ENCODE data around the gene USP47.

The USP47 gene

DNA sequence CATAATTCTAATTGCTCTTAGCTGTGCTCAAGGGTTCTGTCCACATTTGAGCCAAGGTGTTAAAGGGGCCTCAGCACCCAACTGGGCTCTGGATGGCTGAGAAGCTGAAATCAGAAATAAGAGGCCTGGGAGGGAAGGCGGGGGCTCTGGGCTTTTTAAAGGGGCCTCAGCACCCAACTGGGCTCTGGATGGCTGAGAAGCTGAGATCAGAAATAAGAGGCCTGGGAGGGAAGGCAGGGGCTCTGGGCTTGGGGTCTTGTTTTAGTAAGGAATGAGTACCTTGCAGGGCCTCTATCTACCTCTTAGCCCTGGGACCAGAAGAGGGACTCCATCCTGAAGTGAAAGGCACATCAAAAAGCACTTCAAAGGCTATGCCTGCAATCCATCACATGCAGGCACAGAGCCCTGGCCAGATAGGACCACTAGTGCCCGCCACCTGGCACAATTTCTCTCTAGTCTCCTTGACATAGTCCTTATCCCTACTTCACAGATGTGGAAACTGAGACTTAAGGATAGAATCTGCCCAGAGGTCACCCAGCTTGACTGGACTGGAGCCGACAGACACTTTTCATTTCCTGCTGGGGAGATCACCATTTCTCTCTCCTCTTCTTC is 131.1 kb downstream of the USP47 start:
- Histone ChIP-seq H3K9me3 (no peaks in the 10 kb centered on the region), H3K4me1 (no peaks in the 10 kb centered on the region), H3K36me3 (replicated peaks) (no peaks in the 10 kb centered on the region), H3K27me3 (ENCODE audit: low read depth) (no peaks in the 10 kb centered on the region), H3K4me3 (no peak overlapping the region)
- in situ Hi-C loops (cut with MboI; ENCODE audit: low sequenced_read_pairs) = no loop called here
- DNase-seq (ENCODE audit: low spot score in 2 of 2) = no peak

DNA sequence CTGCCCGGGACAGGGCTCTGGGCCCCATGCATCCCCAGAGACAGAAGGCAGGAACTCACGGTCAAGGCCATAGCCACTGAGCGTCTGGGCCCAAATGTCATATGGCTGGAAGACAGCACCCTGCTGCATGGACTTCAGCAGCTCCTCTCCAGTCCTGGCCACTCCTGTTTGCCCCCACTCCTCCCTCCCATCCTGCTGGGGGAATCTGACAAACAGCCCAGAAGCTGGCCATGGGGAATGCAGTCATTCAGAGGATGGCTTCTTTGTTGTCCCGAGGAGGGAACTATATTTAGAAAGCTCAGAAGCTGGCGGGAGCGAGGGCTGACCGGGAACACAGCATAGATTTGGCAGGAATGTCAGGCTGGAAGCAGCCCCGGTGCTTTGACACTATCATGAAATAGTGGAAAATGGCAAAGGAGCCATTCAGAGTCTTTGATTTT is 131.6 kb downstream of the USP47 start:
- Histone ChIP-seq H3K27me3 (ENCODE audit: low read depth) (no peaks in the 10 kb centered on the region), H3K4me3 (no peak overlapping the region), H3K36me3 (replicated peaks) (no peaks in the 10 kb centered on the region), H3K9me3 (no peaks in the 10 kb centered on the region), H3K4me1 (no peaks in the 10 kb centered on the region)
- in situ Hi-C loops (cut with MboI; ENCODE audit: low sequenced_read_pairs) = no loop called here
- DNase-seq (ENCODE audit: low spot score in 2 of 2) = no peak

DNA sequence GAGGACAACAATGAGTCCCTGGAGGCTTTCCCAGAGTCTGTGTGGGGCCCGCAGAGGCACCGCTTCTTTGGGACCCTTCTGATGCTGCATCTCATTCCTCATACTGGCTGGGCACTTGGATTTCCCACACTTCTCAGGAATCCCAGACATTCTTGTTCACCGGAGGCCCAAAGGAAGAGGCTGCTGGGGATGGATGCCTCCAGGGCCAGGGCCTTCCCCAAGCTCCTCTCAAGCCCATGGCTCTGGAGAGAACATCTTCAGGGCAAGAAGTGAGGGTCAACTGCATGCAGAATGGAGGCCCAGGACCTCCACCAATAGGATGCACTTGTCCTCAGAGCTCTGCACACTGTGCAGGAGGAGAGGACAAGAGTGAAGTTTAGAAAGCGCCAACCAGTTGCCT is 132.1 kb downstream of the USP47 start:
- Histone ChIP-seq H3K9me3 (no peaks in the 10 kb centered on the region), H3K4me1 (no peaks in the 10 kb centered on the region), H3K36me3 (replicated peaks) (no peaks in the 10 kb centered on the region), H3K27me3 (ENCODE audit: low read depth) (no peaks in the 10 kb centered on the region), H3K4me3 (no peak overlapping the region)
- in situ Hi-C loops (cut with MboI; ENCODE audit: low sequenced_read_pairs) = no loop called here
- no peak for DNase-seq (ENCODE audit: low spot score in 2 of 2)

DNA sequence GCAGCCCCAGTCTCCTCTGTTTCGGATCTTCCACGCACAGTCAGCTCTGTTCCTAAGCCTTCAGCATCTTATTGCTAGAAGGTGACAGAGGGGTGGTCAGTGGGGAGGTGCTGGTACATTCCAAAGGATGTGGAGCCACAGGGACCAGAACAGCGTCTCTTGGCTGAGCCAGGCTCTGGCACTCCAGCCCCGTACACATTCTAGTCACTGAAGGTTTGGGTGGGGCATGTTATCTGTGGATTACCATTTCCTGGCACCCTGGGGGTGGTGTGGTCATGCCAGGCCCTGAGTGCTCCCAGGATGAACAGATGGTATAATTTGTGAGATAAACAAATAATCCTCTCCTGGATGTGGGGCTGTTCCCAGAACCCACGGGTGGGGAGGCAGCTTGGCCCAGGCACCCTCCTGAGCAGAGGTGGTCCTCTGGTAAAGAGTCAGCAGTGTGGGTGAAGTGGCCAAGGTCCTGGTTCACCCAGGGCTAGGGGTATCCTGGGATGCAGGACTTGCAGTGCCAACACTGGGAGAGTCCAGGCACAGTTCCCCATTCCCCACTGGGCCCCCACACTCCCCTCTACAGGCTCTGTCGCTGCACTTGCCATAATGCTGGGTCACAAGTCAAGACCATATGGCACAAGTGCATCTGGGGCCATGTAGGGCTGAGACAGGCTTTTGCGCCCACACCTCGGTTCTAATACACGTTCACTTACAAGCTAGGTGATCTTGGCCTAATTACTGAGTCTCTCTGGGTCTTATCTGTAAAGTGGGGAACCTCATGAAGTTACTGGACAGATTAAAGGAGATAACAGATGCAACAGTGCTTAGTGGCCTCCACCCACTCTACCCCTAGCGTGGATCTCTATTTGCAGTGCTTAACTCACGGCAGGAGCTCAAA is 133.7 kb downstream of the USP47 start:
- in situ Hi-C loops (cut with MboI; ENCODE audit: low sequenced_read_pairs) = no loop called here
- DNase-seq (ENCODE audit: low spot score in 2 of 2) = no peak
- Histone ChIP-seq H3K4me3 (no peak overlapping the region), H3K9me3 (no peaks in the 10 kb centered on the region), H3K36me3 (replicated peaks) (no peaks in the 10 kb centered on the region), H3K4me1 (no peaks in the 10 kb centered on the region), H3K27me3 (ENCODE audit: low read depth) (no peaks in the 10 kb centered on the region)

DNA sequence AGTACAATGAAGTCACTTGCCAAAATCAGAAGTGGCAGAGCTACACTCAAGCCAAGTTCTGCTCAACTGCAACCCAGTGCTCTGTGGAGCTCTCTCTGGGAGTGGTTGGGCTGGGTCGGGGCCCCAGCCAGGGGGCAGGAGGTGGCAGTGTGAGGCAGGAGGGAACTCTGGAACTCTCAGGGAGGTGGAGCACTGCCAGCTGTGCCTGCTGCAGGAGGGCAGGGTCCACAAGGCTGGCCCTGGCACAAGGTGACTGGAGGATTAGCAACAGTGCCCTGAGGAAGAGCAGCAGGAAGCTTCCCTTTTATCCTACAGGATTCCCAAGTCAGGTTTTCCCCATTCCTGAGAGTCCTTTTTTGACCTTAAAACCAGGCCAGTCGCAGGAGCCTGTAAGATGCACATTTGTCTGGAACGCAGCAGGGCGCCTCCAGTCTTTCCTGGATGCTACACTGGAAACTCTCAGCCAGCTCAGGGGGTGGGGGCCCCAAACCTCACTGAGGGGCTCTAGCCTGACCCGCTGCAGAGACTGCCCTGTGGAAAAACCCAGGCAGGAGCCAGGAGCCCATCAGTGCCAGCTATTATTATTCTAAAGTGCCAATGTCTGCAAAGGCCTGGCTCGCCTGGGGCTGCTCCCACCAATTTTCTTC is 134.8 kb downstream of the USP47 start:
- Histone ChIP-seq H3K4me3 (no peak overlapping the region), H3K9me3 (no peaks in the 10 kb centered on the region), H3K36me3 (replicated peaks) (no peaks in the 10 kb centered on the region), H3K27me3 (ENCODE audit: low read depth) (no peaks in the 10 kb centered on the region), H3K4me1 (no peaks in the 10 kb centered on the region)
- in situ Hi-C loops (cut with MboI; ENCODE audit: low sequenced_read_pairs) = no loop called here
- DNase-seq (ENCODE audit: low spot score in 2 of 2) = no peak

DNA sequence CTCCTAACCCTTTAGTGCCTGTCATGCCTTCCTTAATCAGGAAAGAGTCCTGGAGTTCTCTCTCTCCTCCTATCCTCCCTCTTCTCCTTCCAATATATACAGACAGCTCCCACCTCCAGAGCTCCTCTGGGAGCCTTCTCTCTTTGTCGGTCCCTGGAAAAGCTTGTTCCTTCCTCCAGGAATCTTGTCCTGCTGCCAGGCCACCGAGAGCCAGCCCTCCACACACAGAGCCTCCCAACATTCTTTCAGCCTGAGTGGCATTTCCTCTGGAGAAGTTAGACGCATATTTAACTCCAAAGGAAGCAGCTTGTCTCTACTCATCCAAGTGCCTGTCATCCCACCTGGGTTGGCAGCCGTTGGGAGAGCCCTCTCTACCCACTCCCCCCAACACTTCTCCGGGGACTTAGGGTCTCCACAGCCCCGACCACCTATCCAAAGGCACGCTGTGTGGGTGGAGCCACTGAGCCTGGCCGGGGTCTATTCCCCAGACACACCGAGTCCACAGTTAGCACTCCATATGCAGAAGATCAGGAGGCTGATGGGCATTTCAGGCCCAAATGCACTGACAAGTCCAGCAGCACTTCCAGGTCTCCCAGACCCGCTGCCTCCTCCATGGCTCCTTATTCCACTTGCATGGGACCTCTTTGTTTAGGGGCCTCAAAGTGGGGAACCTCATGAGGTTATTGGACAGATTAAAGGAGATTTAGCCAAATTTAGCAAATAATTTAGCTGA is 135.6 kb downstream of the USP47 start:
- in situ Hi-C loops (cut with MboI; ENCODE audit: low sequenced_read_pairs) = no loop called here
- Histone ChIP-seq H3K27me3 (ENCODE audit: low read depth) (no peaks in the 10 kb centered on the region), H3K9me3 (no peaks in the 10 kb centered on the region), H3K4me1 (no peaks in the 10 kb centered on the region), H3K36me3 (replicated peaks) (no peaks in the 10 kb centered on the region), H3K4me3 (no peak overlapping the region)
- DNase-seq (ENCODE audit: low spot score in 2 of 2) = no peak

DNA sequence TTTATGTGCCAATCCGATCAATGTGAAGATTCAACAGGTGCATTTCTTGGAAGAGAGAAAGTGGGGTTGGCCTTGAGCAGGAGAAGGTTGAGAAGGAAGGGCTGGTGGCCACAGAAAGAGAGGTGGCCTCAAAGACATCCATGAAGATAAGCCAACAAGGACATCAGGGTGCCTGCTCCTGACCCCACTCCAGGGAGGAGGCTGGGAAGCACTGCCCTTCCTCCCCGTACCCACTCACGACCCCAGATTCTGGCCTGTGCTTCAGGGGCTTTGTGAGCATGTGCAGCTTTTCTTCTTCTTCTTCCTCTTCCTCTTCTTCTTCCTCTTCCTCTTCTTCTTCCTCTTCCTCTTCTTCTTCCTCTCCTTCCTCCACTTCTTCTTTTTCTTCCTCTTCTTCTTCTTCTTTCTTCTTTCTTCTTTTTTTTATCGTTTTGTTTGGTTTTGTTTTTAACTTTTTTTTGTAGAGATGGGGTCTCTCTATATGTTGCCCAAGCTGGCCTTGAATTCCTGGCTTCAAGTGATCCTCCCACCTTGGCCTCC is 136.4 kb downstream of the USP47 start:
- Histone ChIP-seq H3K4me3 (no peak overlapping the region), H3K4me1 (no peaks in the 10 kb centered on the region), H3K9me3 (no peaks in the 10 kb centered on the region), H3K27me3 (ENCODE audit: low read depth) (no peaks in the 10 kb centered on the region), H3K36me3 (replicated peaks) (no peaks in the 10 kb centered on the region)
- in situ Hi-C loops (cut with MboI; ENCODE audit: low sequenced_read_pairs) = no loop called here
- DNase-seq (ENCODE audit: low spot score in 2 of 2) = no peak

DNA sequence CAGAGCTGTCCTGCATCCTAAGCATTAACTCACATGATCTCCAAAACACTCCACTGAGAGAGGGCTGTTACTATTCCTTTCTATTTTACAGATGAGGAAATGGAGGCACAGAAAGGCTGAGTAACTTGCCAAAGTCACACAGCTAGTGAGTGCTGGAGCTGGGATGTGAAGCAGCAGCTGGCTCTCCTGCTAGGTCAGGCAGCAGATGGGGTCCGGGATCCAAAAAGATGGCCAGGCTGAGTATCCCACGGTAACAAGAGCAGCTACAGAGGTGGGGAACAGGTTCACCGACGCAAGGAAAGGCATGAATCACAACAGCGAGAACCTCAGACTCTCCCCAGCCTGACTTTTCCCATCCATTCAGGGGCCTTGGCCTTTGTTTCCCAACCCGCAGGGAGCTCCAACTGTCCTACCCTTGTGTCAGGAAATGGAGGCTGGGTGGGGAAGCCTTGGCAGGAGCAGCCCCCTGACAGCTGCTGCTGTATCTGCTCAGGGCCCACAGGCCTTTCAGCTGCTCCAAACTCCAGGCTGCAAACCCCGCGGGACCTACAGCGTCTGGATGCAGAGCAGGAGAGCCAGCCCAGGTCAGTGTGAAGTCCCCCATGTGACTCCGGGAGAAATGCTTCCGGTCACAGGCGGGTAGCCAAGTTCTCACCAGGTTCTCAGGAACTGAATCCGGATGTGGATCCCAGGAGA is 137.2 kb downstream of the USP47 start:
- H3K4me3 ChIP-seq = no peak overlapping the region
- no peaks in the 10 kb centered on the region for H3K4me1 ChIP-seq
- no peak for DNase-seq (ENCODE audit: low spot score in 2 of 2)
- in situ Hi-C loops (cut with MboI; ENCODE audit: low sequenced_read_pairs) = no loop called here
- H3K27me3 ChIP-seq (ENCODE audit: low read depth) = no peaks in the 10 kb centered on the region
- no peaks in the 10 kb centered on the region for H3K9me3 ChIP-seq
- H3K36me3 ChIP-seq (replicated peaks) = no peaks in the 10 kb centered on the region

DNA sequence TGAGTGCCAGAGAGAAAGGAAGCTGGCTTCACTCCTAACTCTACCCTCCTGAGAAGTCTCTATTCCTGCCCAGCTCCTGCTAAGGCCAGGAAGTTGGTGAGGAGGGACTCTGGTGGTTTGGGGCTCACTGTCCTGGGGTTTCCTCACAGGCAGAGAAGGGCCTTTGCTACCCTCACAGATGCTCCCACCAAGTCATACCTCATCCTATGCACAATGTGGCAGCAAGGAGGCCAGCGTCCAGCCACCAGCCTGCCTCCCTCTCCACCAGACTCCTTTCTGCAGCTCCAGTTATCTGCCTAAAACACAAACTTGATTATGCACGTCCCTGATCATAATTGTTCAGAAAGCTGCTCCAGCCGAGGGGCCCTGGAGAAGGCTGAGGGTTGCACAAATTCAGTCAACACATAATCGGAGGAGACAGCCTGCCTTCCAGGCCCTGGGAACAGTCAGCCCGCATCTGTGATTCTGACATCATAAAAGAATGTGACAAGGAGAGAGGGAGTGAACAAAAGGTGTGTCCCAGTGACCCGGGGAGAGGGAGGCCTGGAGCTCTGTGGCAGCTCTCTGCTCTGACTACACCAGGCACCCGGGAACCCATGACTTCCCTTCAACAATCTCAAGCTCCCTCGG is 137.8 kb downstream of the USP47 start:
- H3K36me3 ChIP-seq (replicated peaks) = no peaks in the 10 kb centered on the region
- no peaks in the 10 kb centered on the region for H3K27me3 ChIP-seq (ENCODE audit: low read depth)
- no peaks in the 10 kb centered on the region for H3K4me1 ChIP-seq
- no peaks in the 10 kb centered on the region for H3K9me3 ChIP-seq
- no peak for DNase-seq (ENCODE audit: low spot score in 2 of 2)
- in situ Hi-C loops (cut with MboI; ENCODE audit: low sequenced_read_pairs) = no loop called here
- no peak overlapping the region for H3K4me3 ChIP-seq

DNA sequence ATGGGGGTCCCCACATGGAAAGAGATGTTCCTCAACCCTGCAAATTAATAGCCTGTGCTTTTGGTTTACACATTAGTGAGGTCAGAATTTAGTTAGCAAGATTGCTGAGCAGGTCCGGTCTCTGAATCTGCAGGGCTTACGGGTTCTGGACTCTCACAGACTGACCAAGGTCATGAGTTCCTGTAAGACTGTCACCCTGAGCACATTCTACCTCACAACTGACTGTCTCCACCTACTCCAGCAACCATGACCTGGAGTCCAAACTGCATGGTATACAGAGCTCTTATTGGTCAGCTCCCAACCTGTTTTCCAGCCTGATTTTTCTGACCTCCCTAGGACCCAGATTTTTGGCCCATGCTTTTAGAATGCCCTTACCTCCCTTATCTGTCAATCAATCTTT is 138.4 kb downstream of the USP47 start:
- Histone ChIP-seq H3K9me3 (no peaks in the 10 kb centered on the region), H3K4me3 (no peak overlapping the region), H3K36me3 (replicated peaks) (no peaks in the 10 kb centered on the region), H3K27me3 (ENCODE audit: low read depth) (no peaks in the 10 kb centered on the region), H3K4me1 (no peaks in the 10 kb centered on the region)
- in situ Hi-C loops (cut with MboI; ENCODE audit: low sequenced_read_pairs) = no loop called here
- DNase-seq (ENCODE audit: low spot score in 2 of 2) = no peak

DNA sequence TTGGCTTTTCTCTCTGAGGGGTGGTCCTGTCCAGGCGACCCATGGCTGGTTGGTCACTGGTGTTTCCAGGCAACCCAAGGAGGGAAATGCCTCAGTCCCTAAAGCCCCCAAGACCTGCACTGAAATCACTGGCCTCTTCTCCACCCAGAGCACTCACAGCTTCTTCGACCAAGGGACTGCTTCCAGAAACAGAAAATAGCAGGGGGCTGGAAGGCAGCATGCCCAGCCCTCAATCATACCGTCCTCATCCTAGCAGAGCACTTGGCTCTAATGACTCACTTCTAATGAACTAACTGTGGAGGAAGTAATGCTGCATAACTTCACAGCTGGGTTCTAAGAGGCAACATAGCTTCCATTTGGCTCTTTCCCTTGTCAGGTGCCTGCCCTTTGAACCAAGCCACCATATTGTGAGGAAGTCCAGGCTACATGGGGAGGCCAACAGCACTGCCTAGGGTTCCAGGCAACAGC is 139.1 kb downstream of the USP47 start:
- no peak for DNase-seq (ENCODE audit: low spot score in 2 of 2)
- no peaks in the 10 kb centered on the region for H3K4me1 ChIP-seq
- no peaks in the 10 kb centered on the region for H3K36me3 ChIP-seq (replicated peaks)
- no peaks in the 10 kb centered on the region for H3K27me3 ChIP-seq (ENCODE audit: low read depth)
- in situ Hi-C loops (cut with MboI; ENCODE audit: low sequenced_read_pairs) = no loop called here
- no peak overlapping the region for H3K4me3 ChIP-seq
- no peaks in the 10 kb centered on the region for H3K9me3 ChIP-seq

DNA sequence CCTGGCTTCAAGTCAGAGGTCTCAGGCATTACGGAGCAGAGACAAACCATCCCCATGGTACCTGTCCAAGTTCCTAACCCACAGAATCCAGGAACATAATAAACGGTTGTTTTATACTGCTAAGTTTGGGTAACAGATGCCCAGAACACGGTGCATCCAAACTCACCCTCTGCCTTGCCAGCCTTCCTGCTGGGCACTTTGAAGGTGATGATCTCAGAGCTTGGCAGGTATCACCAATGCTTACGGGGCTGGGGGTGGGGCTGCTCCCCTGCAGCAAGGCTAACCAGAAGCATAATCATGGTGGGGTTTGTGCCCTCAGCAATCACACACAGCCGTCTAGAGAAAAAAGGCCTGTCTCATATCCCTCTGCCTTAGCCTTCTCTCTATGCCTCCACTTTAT is 139.6 kb downstream of the USP47 start:
- H3K27me3 ChIP-seq (ENCODE audit: low read depth) = no peaks in the 10 kb centered on the region
- no peak for DNase-seq (ENCODE audit: low spot score in 2 of 2)
- H3K4me1 ChIP-seq = no peaks in the 10 kb centered on the region
- H3K4me3 ChIP-seq = no peak overlapping the region
- in situ Hi-C loops (cut with MboI; ENCODE audit: low sequenced_read_pairs) = no loop called here
- no peaks in the 10 kb centered on the region for H3K36me3 ChIP-seq (replicated peaks)
- H3K9me3 ChIP-seq = no peaks in the 10 kb centered on the region

DNA sequence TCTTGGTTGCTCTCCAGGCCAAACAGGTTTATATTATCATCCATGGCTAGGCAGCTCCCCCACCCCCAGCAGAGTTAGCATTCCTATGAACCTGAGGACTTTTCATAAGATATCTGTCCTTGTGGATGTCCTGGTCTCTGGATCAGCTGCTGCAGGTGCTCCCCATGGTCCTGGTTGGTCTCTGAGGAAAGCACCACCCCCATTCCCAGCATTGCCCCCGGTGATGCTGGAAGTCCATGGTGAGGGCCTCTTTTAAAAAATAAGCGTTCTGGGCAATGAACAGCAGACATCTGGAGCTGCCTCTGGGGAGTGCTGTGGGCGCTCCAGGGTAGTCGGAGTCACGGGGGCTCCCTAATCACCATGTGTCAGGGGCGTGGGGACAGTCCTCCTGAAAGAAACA is 140.1 kb downstream of the USP47 start:
- H3K4me1 ChIP-seq = no peaks in the 10 kb centered on the region
- in situ Hi-C loops (cut with MboI; ENCODE audit: low sequenced_read_pairs) = no loop called here
- no peaks in the 10 kb centered on the region for H3K9me3 ChIP-seq
- H3K4me3 ChIP-seq = no peak overlapping the region
- DNase-seq (ENCODE audit: low spot score in 2 of 2) = no peak
- no peaks in the 10 kb centered on the region for H3K27me3 ChIP-seq (ENCODE audit: low read depth)
- H3K36me3 ChIP-seq (replicated peaks) = no peaks in the 10 kb centered on the region

Data from HAP-1 (cell line).